ENCODE measurements around the gene C9orf153.

The C9orf153 gene

GRCh38 chr9:86256653-86257052 is 2.8 kb downstream of the C9orf153 start:
- no CpG with 5 or more reads among the region's 3 CpGs for WGBS, 2 donors (ENCODE audit: extremely low coverage in 2 of 2, insufficient read length in 2 of 2, insufficient replicate concordance in 1 of 2)
- Histone ChIP-seq H3K4ac (ENCODE audit: low read length) (no peak overlapping the region), H3K18ac (ENCODE audit: low read length) (no peak overlapping the region), H2BK120ac (ENCODE audit: low read depth, low read length) (no peak overlapping the region), H2AFZ (ENCODE audit: low read length) (no peak overlapping the region), H4K91ac (ENCODE audit: low read depth, low read length, poor library complexity) (no peak overlapping the region), H3K79me1 (ENCODE audit: low read depth, low read length) (no peaks in the 10 kb centered on the region), H3K27me3 (ENCODE audit: control insufficient read depth in 3 of 3, insufficient read depth in 3 of 3, low read depth in 1 of 3, low read length in 3 of 3) (no peaks in the 10 kb centered on the region), H2AK5ac (ENCODE audit: low read depth, low read length) (no peak overlapping the region), H2BK15ac (ENCODE audit: low read length) (no peak overlapping the region), H3K9me3 (replicated peaks in 1 of 2; ENCODE audit: control insufficient read depth in 2 of 2, insufficient read depth in 1 of 2, low read depth in 1 of 2, low read length in 2 of 2) (peaks cover 0 to 9% of the 10 kb centered on the region in 2 donors), H4K8ac (ENCODE audit: low read depth, low read length) (no peak overlapping the region), H3K4me2 (ENCODE audit: insufficient read depth, low read length, poor library complexity, severe bottlenecking) (no peak overlapping the region), H3K36me3 (replicated peaks in 1 of 2; ENCODE audit: control insufficient read depth in 2 of 2, insufficient read depth in 2 of 2, low read length in 2 of 2) (peaks cover 0 to 7% of the 10 kb centered on the region in 2 donors), H3K27ac (replicated peaks; ENCODE audit: low read length) (no peak overlapping the region), H2BK5ac (ENCODE audit: low read length) (no peak overlapping the region), H3K4me3 (ENCODE audit: low read length in 2 of 2) (no peak overlapping the region), H3K14ac (ENCODE audit: low read length) (no peak overlapping the region), H3K23ac (ENCODE audit: low read depth, low read length, poor library complexity) (no peak overlapping the region), H3K9ac (ENCODE audit: low read depth, low read length, poor library complexity) (no peak overlapping the region), H2BK12ac (ENCODE audit: low read length) (no peak overlapping the region), H3K4me1 (ENCODE audit: control insufficient read depth in 2 of 2, insufficient read depth in 1 of 2, low read depth in 1 of 2, low read length in 2 of 2) (no peaks in the 10 kb centered on the region)
- no peak for DNase-seq (ENCODE audit: low spot score)

- no peak overlapping the region for H2BK15ac ChIP-seq (ENCODE audit: low read length)
- H4K91ac ChIP-seq (ENCODE audit: low read depth, low read length, poor library complexity), result no peak overlapping the region
- H3K79me1 ChIP-seq (ENCODE audit: low read depth, low read length), result no peaks in the 10 kb centered on the region
- no peak overlapping the region for H2AFZ ChIP-seq (ENCODE audit: low read length)
- H3K4me1 ChIP-seq (ENCODE audit: control insufficient read depth in 2 of 2, insufficient read depth in 1 of 2, low read depth in 1 of 2, low read length in 2 of 2), result no peaks in the 10 kb centered on the region
- no peak overlapping the region for H3K9ac ChIP-seq (ENCODE audit: low read depth, low read length, poor library complexity)
- H3K14ac ChIP-seq (ENCODE audit: low read length), result no peak overlapping the region
- H3K18ac ChIP-seq (ENCODE audit: low read length), result no peak overlapping the region
- no peak overlapping the region for H3K4me2 ChIP-seq (ENCODE audit: insufficient read depth, low read length, poor library complexity, severe bottlenecking)
- no peaks in the 10 kb centered on the region for H3K27me3 ChIP-seq (ENCODE audit: control insufficient read depth in 3 of 3, insufficient read depth in 3 of 3, low read depth in 1 of 3, low read length in 3 of 3)
- H2BK12ac ChIP-seq (ENCODE audit: low read length), result no peak overlapping the region
- no peak overlapping the region for H3K4me3 ChIP-seq (ENCODE audit: low read length in 2 of 2)
- H4K8ac ChIP-seq (ENCODE audit: low read depth, low read length), result no peak overlapping the region
- no peak overlapping the region for H2BK120ac ChIP-seq (ENCODE audit: low read depth, low read length)
- peaks cover 0 to 9% of the 10 kb centered on the region in 2 donors for H3K9me3 ChIP-seq (replicated peaks in 1 of 2; ENCODE audit: control insufficient read depth in 2 of 2, insufficient read depth in 1 of 2, low read depth in 1 of 2, low read length in 2 of 2)
- no peak for DNase-seq (ENCODE audit: low spot score)
- no peak overlapping the region for H3K27ac ChIP-seq (replicated peaks; ENCODE audit: low read length)
- no CpG with 5 or more reads among the region's 3 CpGs for WGBS, 2 donors (ENCODE audit: extremely low coverage in 2 of 2, insufficient read length in 2 of 2, insufficient replicate concordance in 1 of 2)
- H2AK5ac ChIP-seq (ENCODE audit: low read depth, low read length), result no peak overlapping the region
- no peak overlapping the region for H3K4ac ChIP-seq (ENCODE audit: low read length)
- no peak overlapping the region for H2BK5ac ChIP-seq (ENCODE audit: low read length)
- H3K36me3 ChIP-seq (replicated peaks in 1 of 2; ENCODE audit: control insufficient read depth in 2 of 2, insufficient read depth in 2 of 2, low read length in 2 of 2), result no peaks in the 10 kb centered on the region
- H3K23ac ChIP-seq (ENCODE audit: low read depth, low read length, poor library complexity), result no peak overlapping the region
These were observed 5.9 kb downstream of the C9orf153 start for GRCh38 chr9:86253577-86253976.

- Histone ChIP-seq H2BK12ac (ENCODE audit: low read length) (no peak overlapping the region), H2AFZ (ENCODE audit: low read length) (no peak overlapping the region), H3K4me3 (ENCODE audit: low read length in 2 of 2) (no peak overlapping the region), H3K27me3 (ENCODE audit: control insufficient read depth in 3 of 3, insufficient read depth in 3 of 3, low read depth in 1 of 3, low read length in 3 of 3) (no peaks in the 10 kb centered on the region), H3K9ac (ENCODE audit: low read depth, low read length, poor library complexity) (no peak overlapping the region), H3K4ac (ENCODE audit: low read length) (no peak overlapping the region), H3K4me2 (ENCODE audit: insufficient read depth, low read length, poor library complexity, severe bottlenecking) (no peak overlapping the region), H3K79me1 (ENCODE audit: low read depth, low read length) (no peaks in the 10 kb centered on the region), H3K4me1 (ENCODE audit: control insufficient read depth in 2 of 2, insufficient read depth in 1 of 2, low read depth in 1 of 2, low read length in 2 of 2) (no peaks in the 10 kb centered on the region), H4K91ac (ENCODE audit: low read depth, low read length, poor library complexity) (no peak overlapping the region), H3K18ac (ENCODE audit: low read length) (no peak overlapping the region), H3K23ac (ENCODE audit: low read depth, low read length, poor library complexity) (no peak overlapping the region), H3K27ac (replicated peaks; ENCODE audit: low read length) (no peak overlapping the region), H4K8ac (ENCODE audit: low read depth, low read length) (no peak overlapping the region), H2BK5ac (ENCODE audit: low read length) (no peak overlapping the region), H3K14ac (ENCODE audit: low read length) (no peak overlapping the region), H2BK120ac (ENCODE audit: low read depth, low read length) (no peak overlapping the region), H3K9me3 (replicated peaks in 1 of 2; ENCODE audit: control insufficient read depth in 2 of 2, insufficient read depth in 1 of 2, low read depth in 1 of 2, low read length in 2 of 2) (peaks cover 0 to 9% of the 10 kb centered on the region in 2 donors), H2BK15ac (ENCODE audit: low read length) (no peak overlapping the region), H3K36me3 (replicated peaks in 1 of 2; ENCODE audit: control insufficient read depth in 2 of 2, insufficient read depth in 2 of 2, low read length in 2 of 2) (no peaks in the 10 kb centered on the region), H2AK5ac (ENCODE audit: low read depth, low read length) (no peak overlapping the region)
- no CpG with 5 or more reads among the region's 1 CpG for WGBS, 2 donors (ENCODE audit: extremely low coverage in 2 of 2, insufficient read length in 2 of 2, insufficient replicate concordance in 1 of 2)
- DNase-seq (ENCODE audit: low spot score), result no peak
These were observed 6.6 kb downstream of the C9orf153 start for GRCh38 chr9:86252870-86253269.

DNA sequence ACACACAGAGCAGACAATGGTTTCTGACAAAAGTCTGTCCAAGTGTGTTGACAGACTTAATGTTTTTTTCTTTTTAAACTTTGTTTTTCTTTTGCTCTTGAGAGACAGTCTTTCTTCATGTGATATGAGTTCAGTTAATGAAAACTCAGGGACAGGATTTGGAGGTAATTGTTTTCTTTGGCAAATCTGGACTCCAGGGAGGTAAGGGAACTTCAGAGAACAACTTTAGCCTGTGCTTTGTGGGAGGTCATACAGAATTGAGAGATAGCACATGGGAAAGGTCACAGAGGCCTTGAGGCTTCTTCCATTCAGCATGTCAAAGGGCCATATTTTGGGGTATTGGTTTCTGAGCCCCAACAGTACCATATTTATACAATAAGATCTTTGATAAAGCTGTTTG is 9.3 kb downstream of the C9orf153 start:
- no peaks in the 10 kb centered on the region for H3K27me3 ChIP-seq (ENCODE audit: control insufficient read depth in 3 of 3, insufficient read depth in 3 of 3, low read depth in 1 of 3, low read length in 3 of 3)
- H2BK120ac ChIP-seq (ENCODE audit: low read depth, low read length), result no peak overlapping the region
- no peak overlapping the region for H2AK5ac ChIP-seq (ENCODE audit: low read depth, low read length)
- no peak overlapping the region for H2AFZ ChIP-seq (ENCODE audit: low read length)
- H3K4me3 ChIP-seq (ENCODE audit: low read length in 2 of 2), result no peak overlapping the region
- no peak overlapping the region for H2BK15ac ChIP-seq (ENCODE audit: low read length)
- H3K23ac ChIP-seq (ENCODE audit: low read depth, low read length, poor library complexity), result no peak overlapping the region
- H3K36me3 ChIP-seq (replicated peaks in 1 of 2; ENCODE audit: control insufficient read depth in 2 of 2, insufficient read depth in 2 of 2, low read length in 2 of 2), result no peaks in the 10 kb centered on the region
- no peak overlapping the region for H2BK12ac ChIP-seq (ENCODE audit: low read length)
- peaks cover 0 to 5% of the 10 kb centered on the region in 2 donors for H3K4me1 ChIP-seq (ENCODE audit: control insufficient read depth in 2 of 2, insufficient read depth in 1 of 2, low read depth in 1 of 2, low read length in 2 of 2)
- no peak for DNase-seq (ENCODE audit: low spot score)
- no peak overlapping the region for H3K4me2 ChIP-seq (ENCODE audit: insufficient read depth, low read length, poor library complexity, severe bottlenecking)
- no peak overlapping the region for H2BK5ac ChIP-seq (ENCODE audit: low read length)
- H3K18ac ChIP-seq (ENCODE audit: low read length), result no peak overlapping the region
- no peak overlapping the region for H4K91ac ChIP-seq (ENCODE audit: low read depth, low read length, poor library complexity)
- H3K79me1 ChIP-seq (ENCODE audit: low read depth, low read length), result no peaks in the 10 kb centered on the region
- H3K4ac ChIP-seq (ENCODE audit: low read length), result no peak overlapping the region
- peaks cover 0 to 9% of the 10 kb centered on the region in 2 donors for H3K9me3 ChIP-seq (replicated peaks in 1 of 2; ENCODE audit: control insufficient read depth in 2 of 2, insufficient read depth in 1 of 2, low read depth in 1 of 2, low read length in 2 of 2)
- H3K14ac ChIP-seq (ENCODE audit: low read length), result no peak overlapping the region
- H3K27ac ChIP-seq (replicated peaks; ENCODE audit: low read length), result no peak overlapping the region
- H3K9ac ChIP-seq (ENCODE audit: low read depth, low read length, poor library complexity), result no peak overlapping the region
- H4K8ac ChIP-seq (ENCODE audit: low read depth, low read length), result no peak overlapping the region

Measured in neuronal stem cell (in vitro differentiated cells).